ENCODE results near the gene NTM.

DNA sequence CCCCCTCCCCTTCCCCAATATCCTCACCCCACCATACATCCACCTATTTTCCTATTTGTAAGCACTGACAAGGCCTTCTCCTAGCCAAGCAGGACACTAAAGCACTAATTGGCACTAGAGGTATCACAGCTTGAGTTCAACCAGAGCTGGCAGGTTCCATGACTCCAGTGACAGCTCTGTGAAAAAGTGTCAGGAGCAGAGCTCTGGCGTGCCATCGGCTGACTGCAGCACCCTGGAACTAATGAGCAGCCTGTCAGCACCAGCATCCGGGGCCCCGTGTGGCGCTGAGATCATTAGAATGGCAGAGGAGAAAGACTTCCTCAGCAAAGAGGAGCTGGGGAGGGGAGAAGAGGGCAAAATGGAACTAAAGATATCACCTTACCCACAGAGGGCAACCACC, 847.4 kb downstream of the NTM start:
- TF ChIP-seq POLR2A (IDR thresholded peaks at IDR 0.05; ENCODE audit: low read depth, low read length) (no peak), TAF1 (IDR thresholded peaks at IDR 0.05; ENCODE audit: borderline replicate concordance, low read depth, low read length) (no peak)

All from GM12892 (cell line).